ENCODE data around the gene TSPAN2. TPM values are rescaled to one million over a fixed set of nuclear protein-coding genes. Genes with fewer than 3 reads are reported as not detected.

The TSPAN2 gene
- total RNA-seq, 2 experiments from 2014 or later = 0.25 to 0.36 TPM

- H3K9me3 ChIP-seq (ENCODE audit: low read length) = no peaks in the 10 kb centered on the region
- H4K20me1 ChIP-seq (ENCODE audit: insufficient read depth, low read length) = no peaks in the 10 kb centered on the region
- no peaks in the 10 kb centered on the region for H3K9me2 ChIP-seq (ENCODE audit: insufficient read depth, low read length)
- no peak overlapping the region for H3K27ac ChIP-seq (ENCODE audit: low read depth, low read length, poor library complexity, severe bottlenecking)
- H3K4me1 ChIP-seq (ENCODE audit: insufficient read depth, low read length, poor library complexity, severe bottlenecking) = no peaks in the 10 kb centered on the region
- TF ChIP-seq, protein P1, sequence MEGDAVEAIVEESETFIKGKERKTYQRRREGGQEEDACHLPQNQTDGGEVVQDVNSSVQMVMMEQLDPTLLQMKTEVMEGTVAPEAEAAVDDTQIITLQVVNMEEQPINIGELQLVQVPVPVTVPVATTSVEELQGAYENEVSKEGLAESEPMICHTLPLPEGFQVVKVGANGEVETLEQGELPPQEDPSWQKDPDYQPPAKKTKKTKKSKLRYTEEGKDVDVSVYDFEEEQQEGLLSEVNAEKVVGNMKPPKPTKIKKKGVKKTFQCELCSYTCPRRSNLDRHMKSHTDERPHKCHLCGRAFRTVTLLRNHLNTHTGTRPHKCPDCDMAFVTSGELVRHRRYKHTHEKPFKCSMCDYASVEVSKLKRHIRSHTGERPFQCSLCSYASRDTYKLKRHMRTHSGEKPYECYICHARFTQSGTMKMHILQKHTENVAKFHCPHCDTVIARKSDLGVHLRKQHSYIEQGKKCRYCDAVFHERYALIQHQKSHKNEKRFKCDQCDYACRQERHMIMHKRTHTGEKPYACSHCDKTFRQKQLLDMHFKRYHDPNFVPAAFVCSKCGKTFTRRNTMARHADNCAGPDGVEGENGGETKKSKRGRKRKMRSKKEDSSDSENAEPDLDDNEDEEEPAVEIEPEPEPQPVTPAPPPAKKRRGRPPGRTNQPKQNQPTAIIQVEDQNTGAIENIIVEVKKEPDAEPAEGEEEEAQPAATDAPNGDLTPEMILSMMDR (conservative IDR thresholded peaks at IDR 0.05; ENCODE audit: low read length) = no peak
- no peak for TF ChIP-seq EZH2phosphoT487 (IDR thresholded peaks at IDR 0.05; ENCODE audit: borderline replicate concordance, low read depth, low read length)
- H3K79me2 ChIP-seq (ENCODE audit: insufficient read depth, low read depth, low read length) = no peaks in the 10 kb centered on the region
- H3K4me2 ChIP-seq (ENCODE audit: low read length) = no peak overlapping the region
- H3K36me3 ChIP-seq (ENCODE audit: insufficient read depth, low read length) = no peaks in the 10 kb centered on the region
- no peak overlapping the region for H2AFZ ChIP-seq (ENCODE audit: low read length)
- no peak overlapping the region for H3K4me3 ChIP-seq (ENCODE audit: low read depth, low read length, poor library complexity, severe bottlenecking)
- intact Hi-C loops (cut with micrococcal nuclease; ENCODE audit: unreplicated experiment) = no loop called here
- POLR2A ChIA-PET = no interaction called here
- BruUV-seq (replicated peaks) = no TSS peak
- CTCF ChIA-PET (ENCODE audit: unreplicated experiment) = no interaction called here
- DNase-seq (ENCODE audit: low spot score) = no peak
These were observed 28.8 kb upstream of the TSPAN2 start for GRCh38 chr1:115118086-115118485.

- Histone ChIP-seq H3K27ac (ENCODE audit: low read depth, low read length, poor library complexity, severe bottlenecking) (no peak overlapping the region), H2AFZ (ENCODE audit: low read length) (no peak overlapping the region), H3K4me2 (ENCODE audit: low read length) (no peak overlapping the region), H3K9me3 (ENCODE audit: low read length) (no peaks in the 10 kb centered on the region), H3K36me3 (ENCODE audit: insufficient read depth, low read length) (no peaks in the 10 kb centered on the region), H4K20me1 (ENCODE audit: insufficient read depth, low read length) (no peaks in the 10 kb centered on the region), H3K9me2 (ENCODE audit: insufficient read depth, low read length) (no peaks in the 10 kb centered on the region), H3K4me1 (ENCODE audit: insufficient read depth, low read length, poor library complexity, severe bottlenecking) (no peaks in the 10 kb centered on the region), H3K4me3 (ENCODE audit: low read depth, low read length, poor library complexity, severe bottlenecking) (no peak overlapping the region), H3K79me2 (ENCODE audit: insufficient read depth, low read depth, low read length) (no peaks in the 10 kb centered on the region)
- intact Hi-C loops (cut with micrococcal nuclease; ENCODE audit: unreplicated experiment) = no loop called here
- ChIA-PET CTCF (ENCODE audit: unreplicated experiment) (no interaction called here), POLR2A (interaction anchor here (0.5 kb wide), 1 partner anchor 467 kb away, joined by 3 read pairs; no protein-coding TSS in a partner anchor)
- no TSS peak for BruUV-seq (replicated peaks)
- TF ChIP-seq, protein P1 (conservative IDR thresholded peaks at IDR 0.05; ENCODE audit: low read length) = no peak
- TF ChIP-seq EZH2phosphoT487 (IDR thresholded peaks at IDR 0.05; ENCODE audit: borderline replicate concordance, low read depth, low read length) = no peak
- no peak for DNase-seq (ENCODE audit: low spot score)
These were observed 28.0 kb upstream of the TSPAN2 start for GRCh38 chr1:115117298-115117697.

DNA sequence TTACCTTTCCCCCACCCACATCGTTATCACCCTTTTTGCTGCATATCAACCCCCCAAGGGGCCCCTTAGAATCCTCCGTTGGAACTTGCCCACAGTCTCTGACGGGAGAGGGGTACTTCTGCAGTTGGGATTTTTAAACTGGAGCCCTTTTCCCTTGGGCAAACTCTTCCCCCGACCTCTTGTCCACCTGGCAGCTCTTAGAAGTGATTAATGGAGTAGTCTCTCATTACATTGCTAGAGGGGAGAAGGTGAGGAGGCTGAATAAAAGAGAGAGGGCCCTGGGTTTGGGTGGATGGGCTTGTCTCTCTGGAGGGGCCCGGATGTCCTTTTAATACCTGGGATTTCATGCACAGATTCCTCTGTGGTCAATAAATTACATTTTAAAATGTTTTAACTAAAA, 27.2 kb upstream of the TSPAN2 start:
- Histone ChIP-seq H3K4me3 (ENCODE audit: low read depth, low read length, poor library complexity, severe bottlenecking) (no peak overlapping the region), H3K79me2 (ENCODE audit: insufficient read depth, low read depth, low read length) (no peaks in the 10 kb centered on the region), H3K4me2 (ENCODE audit: low read length) (no peak overlapping the region), H3K9me3 (ENCODE audit: low read length) (no peaks in the 10 kb centered on the region), H3K36me3 (ENCODE audit: insufficient read depth, low read length) (no peaks in the 10 kb centered on the region), H3K27ac (ENCODE audit: low read depth, low read length, poor library complexity, severe bottlenecking) (no peak overlapping the region), H3K9me2 (ENCODE audit: insufficient read depth, low read length) (no peaks in the 10 kb centered on the region), H4K20me1 (ENCODE audit: insufficient read depth, low read length) (no peaks in the 10 kb centered on the region), H2AFZ (ENCODE audit: low read length) (no peak overlapping the region), H3K4me1 (ENCODE audit: insufficient read depth, low read length, poor library complexity, severe bottlenecking) (no peaks in the 10 kb centered on the region)
- ChIA-PET CTCF (ENCODE audit: unreplicated experiment) (no interaction called here), POLR2A (interaction anchor here (0.5 to 0.6 kb wide), 2 partner anchors 63 to 466 kb away, joined by 3 read pairs; no protein-coding TSS in a partner anchor)
- BruUV-seq (replicated peaks) = no TSS peak
- intact Hi-C loops (cut with micrococcal nuclease; ENCODE audit: unreplicated experiment) = no loop called here
- TF ChIP-seq EZH2phosphoT487 (IDR thresholded peaks at IDR 0.05; ENCODE audit: borderline replicate concordance, low read depth, low read length) = no peak
- TF ChIP-seq, protein P1 (conservative IDR thresholded peaks at IDR 0.05; ENCODE audit: low read length) = no peak
- no peak for DNase-seq (ENCODE audit: low spot score)

Measured in OCI-LY7 (cell line).